ENCODE measurements around the gene AK8.

The AK8 gene

GRCh38 chr9:132825430-132825829, 52.7 kb downstream of the AK8 start:
- no peak for DNase-seq (ENCODE audit: low read depth)

DNA sequence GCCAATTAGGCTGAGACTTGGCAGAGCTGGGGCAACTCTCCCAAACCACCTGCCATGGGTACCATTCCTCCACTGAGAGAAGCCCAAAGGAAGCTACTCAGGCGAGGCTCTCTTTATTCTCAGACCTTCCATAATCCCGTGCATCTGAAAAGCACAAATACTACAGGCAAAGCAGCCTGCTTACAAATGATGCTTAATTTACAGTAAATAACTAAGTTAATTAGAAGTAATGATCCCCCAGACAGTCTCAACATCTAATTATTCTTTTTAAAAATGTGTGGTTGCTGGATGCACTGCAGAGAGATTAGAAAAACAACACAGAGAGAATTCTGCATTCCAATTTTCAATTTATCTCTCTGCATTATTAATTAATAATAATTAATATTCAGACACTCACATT, 53.1 kb downstream of the AK8 start:
- no peak for DNase-seq (ENCODE audit: low read depth)

- DNase-seq (ENCODE audit: low read depth) = no peak
Observed at GRCh38 chr9:132824151-132824550, 53.9 kb downstream of the AK8 start.

- DNase-seq (ENCODE audit: low read depth) = no peak
Observed at GRCh38 chr9:132823370-132824145, 54.5 kb downstream of the AK8 start.

- DNase-seq (ENCODE audit: low read depth) = no peak
Observed at GRCh38 chr9:132820169-132820944, 57.7 kb downstream of the AK8 start.

GRCh38 chr9:132818588-132818987, 59.5 kb downstream of the AK8 start:
- DNase-seq (ENCODE audit: low read depth) = no peak

DNA sequence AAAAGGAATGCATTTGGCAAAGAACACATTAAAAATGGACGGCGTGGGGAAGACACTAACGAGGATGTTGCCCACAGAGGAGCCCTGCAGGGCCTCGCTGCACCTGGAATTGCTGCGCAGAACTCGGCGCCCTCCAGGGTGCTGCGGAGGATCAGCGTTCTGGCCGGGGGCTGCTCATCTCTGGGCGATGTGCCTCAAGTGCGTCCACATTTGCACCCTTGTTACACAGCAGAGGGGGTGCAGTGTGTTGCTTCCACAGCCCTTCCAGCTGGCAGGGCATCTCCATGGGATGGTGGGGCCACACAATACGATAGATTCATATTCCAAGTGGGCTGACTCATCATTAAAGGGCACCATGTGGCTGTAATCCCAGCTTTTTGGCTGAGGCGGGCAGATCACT, 63.1 kb downstream of the AK8 start:
- no peak for DNase-seq (ENCODE audit: low read depth)

DNA sequence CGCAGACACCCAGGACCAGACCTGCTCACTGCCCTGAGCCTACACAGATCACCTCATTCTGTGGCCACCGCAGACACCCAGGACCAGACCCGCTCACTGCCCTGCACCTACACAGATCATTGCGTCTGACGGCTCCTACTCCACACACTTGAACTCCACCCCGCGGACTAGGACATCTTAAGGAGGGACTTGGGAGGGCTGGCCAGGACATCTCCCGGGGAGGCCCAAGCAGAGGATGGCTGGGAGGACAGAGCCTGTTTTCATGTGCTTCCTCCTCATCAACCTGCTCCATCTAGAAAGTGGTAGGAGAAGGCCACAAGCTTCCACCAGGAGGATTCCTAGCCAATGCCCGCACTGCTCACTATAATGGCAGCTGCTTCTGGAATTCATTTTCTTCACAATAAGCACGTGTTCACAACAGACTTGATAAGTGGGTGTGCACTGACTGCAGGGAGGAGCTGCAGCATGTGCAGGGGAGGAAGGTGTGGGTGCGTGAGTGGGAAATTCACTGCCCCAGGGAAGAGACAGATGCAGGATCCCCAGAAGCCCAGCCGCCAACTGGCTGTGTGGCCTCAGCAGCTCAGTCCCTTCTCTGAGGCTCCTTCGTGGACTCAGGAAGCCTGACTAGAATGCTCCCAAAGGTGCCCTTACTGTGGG, 64.8 kb downstream of the AK8 start:
- no peak for DNase-seq (ENCODE audit: low read depth)

DNA sequence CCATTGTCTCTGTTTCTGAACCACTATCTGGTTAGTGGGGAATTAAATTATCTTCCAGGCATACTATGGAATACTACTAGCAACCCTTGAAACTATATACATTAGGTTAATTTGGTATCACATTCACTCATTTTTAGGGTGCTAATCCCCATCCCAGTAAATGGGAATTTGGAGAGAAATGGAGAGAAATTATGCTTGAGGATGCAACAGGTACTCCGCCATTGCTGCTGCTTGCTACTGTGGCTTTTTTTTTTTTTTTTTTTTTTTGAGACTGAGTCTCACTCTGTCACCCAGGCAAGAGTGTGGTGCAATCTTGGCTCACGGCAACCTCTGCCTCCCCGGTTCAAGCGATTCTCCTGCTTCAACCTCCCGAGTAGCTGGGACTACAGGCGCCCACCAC, 66.1 kb downstream of the AK8 start:
- DNase-seq (ENCODE audit: low read depth) = no peak

GRCh38 chr9:132810314-132810713, 67.8 kb downstream of the AK8 start:
- DNase-seq (ENCODE audit: low read depth) = no peak

GRCh38 chr9:132809677-132810271, 68.3 kb downstream of the AK8 start:
- no peak for DNase-seq (ENCODE audit: low read depth)

- DNase-seq (ENCODE audit: low read depth) = no peak
Observed at GRCh38 chr9:132808645-132809044, 69.4 kb downstream of the AK8 start.

DNA sequence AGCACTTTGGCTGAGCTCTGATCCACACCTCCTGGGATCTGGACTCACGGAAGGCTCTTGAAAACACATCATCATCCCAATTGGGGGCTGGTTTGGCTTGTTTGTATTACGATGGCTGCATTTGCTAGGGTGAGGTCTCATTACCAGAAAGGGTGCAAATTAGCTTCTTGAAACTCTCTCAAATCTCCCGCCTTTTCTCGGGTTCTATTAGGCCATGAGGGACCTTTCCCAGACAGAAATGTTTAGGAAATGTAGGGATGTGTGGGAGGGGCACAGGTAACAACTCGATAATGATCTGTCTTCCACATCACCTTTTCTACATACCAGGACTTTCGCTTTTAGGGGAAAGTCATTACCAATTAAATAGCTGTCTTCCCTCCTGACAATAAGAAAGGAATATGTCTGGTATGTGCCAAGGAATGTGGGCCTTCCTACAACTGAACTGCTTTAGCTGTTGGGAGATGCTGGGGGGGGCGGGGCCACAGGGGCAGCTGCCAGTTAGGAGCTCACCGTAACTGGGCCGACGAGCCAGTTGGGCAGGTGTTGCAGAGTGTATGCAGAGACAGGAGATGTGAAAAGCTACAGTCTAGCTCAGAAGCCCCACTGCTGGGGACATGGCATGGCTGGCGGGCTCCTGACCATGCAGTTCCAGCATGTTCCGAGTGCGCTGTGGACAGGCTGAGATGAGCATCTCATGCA, 71.2 kb downstream of the AK8 start:
- DNase-seq (ENCODE audit: low read depth) = no peak

GRCh38 chr9:132806306-132806705, 71.8 kb downstream of the AK8 start:
- DNase-seq (ENCODE audit: low read depth) = no peak

DNA sequence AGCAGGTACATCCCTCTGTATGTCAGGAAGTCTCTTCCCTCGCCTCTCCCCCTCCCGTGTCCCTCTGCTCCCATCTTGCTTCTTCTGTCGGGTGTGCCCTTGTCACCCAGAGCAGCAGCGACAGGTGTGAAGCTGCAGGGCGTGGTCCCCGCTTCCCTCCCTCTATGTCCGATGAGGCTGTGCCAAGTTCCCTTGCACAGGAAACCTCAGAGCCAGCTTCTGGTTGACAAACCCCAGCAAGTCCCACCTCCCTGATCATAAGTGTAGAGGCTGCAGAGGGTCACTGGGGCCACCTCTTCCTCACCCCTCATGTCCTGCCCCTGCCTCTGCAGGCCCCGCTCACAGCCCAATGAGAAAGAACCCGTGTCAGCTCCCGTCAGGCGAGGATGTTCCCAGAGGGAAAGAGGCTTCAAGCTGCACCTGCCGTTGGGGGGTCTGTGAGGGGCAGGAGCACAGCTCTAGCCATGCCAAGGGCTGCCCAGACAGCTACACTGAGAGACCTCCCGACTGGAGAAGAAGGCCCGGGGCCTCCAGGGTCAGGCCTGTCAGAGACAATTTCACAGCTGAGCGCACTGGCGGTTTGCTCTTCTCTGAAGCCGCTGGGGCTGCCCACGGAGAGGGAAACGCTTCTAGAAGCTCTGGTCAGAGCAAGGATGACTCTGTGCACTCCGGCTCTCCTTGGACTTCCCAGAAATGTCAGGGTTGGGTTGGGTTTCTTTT, 73.3 kb downstream of the AK8 start:
- DNase-seq (ENCODE audit: low read depth) = no peak

DNA sequence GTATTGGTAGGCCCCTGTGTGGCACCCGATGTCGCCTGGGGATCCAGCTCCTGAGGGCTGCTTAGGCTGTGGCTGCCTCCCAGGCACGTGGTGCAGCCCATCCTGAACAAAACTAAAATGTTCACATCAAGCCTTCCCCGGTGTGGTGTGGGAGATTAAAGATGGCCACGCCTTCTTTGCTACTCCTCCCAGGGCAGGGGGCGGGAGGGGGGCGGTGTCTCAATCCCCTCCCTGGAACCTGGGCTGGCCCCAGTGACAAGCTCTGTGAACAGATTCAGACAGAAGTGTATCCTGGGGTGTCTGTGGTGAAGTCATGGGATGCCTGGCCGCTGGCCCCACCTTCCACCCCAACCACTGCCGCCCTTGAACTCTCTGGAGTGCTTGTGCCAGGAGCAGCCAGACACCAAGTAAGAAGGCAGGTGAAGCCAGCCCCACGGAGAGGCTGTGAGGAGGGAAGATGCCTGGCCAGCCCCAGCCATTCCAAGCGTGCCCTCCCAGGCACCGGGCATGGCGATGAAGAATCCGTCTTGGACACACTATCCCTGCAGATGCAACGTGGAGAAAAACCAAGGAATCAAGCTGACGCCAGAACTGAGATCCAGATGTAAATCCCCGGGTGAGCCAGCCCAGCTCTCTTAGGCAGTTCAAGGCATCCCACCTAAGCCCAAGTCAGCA, 75.8 kb downstream of the AK8 start:
- no peak for DNase-seq (ENCODE audit: low read depth)

- no peak for DNase-seq (ENCODE audit: low read depth)
Observed at GRCh38 chr9:132801659-132802058, 76.4 kb downstream of the AK8 start.

- DNase-seq (ENCODE audit: low read depth) = peak; percentile 32
Observed at GRCh38 chr9:132800038-132800648, 77.9 kb downstream of the AK8 start.

GRCh38 chr9:132798817-132799790, 79.0 kb downstream of the AK8 start:
- no peak for DNase-seq (ENCODE audit: low read depth)
